ENCODE results near the gene MYRFL.
"Not testable (repeated sequence)": the region's sequence is repeated elsewhere in the genome, so short reads cannot be mapped to it uniquely, and the experiment has no call there.

Gene MYRFL

GRCh38 chr12:69844416-69844815, 19.4 kb downstream of the MYRFL start:
- no peak for DNase-seq

DNA sequence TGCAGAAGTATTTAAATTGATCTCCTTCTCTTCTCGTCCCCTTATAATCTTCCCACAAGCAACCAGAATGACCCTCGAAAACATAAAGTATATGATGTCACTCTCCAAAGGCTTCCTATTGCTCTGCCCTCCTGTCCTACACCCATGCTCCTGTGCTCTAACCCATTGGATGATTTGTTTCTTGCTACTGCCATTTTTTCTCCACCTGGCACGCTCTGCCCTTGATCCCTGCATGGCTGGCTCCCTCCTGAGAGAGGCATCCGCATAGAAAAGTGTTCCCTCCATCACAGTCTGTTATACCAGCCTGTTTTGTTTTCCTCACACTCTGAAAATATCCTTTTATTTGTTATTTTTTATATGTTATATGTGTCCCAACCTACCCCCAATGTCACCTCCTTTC, 19.8 kb downstream of the MYRFL start:
- DNase-seq, result no peak

- DNase-seq, result no peak
These were observed 21.9 kb downstream of the MYRFL start for GRCh38 chr12:69846976-69847375.

- no peak for DNase-seq
These were observed 26.9 kb downstream of the MYRFL start for GRCh38 chr12:69851976-69852375.

DNA sequence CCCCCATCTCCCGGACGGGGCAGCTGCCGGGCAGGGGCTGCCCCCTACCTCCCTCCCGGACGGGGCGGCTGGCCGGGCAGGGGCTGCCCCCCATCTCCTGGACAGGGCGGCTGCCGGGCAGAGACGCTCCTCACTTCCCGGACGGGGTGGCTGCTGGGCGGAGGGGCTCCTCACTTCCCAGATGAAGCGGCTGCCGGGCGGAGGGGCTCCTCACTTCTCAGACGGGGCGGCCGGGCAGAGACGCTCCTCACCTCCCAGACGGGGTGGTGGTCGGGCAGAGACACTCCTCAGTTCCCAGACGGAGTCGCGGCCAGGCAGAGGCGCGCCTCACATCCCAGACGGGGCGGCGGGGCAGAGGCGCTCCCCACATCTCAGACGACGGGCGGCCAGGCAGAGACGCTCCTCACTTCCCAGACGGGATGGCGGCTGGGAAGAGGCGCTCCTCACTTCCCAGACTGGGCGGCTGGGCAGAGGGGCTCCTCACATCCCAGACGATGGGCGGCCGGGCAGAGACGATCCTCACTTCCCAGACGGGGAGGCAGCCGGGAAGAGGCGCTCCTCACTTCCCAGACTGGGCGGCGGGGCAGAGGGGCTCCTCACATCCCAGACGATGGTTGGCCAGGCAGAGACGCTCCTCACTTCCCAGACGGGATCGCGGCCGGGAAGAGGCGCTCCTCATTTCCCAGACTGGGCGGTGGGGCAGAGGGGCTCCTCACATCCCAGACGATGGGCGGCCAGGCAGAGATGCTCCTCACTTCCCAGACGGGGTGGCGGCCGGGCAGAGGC, 28.3 kb downstream of the MYRFL start:
- not testable (repeated sequence) for DNase-seq

GRCh38 chr12:69866698-69867097, 41.7 kb downstream of the MYRFL start:
- no peak for DNase-seq

GRCh38 chr12:69868695-69869094, 43.7 kb downstream of the MYRFL start:
- DNase-seq, result no peak

- no peak for DNase-seq
These were observed 47.8 kb downstream of the MYRFL start for GRCh38 chr12:69872804-69873203.

DNA sequence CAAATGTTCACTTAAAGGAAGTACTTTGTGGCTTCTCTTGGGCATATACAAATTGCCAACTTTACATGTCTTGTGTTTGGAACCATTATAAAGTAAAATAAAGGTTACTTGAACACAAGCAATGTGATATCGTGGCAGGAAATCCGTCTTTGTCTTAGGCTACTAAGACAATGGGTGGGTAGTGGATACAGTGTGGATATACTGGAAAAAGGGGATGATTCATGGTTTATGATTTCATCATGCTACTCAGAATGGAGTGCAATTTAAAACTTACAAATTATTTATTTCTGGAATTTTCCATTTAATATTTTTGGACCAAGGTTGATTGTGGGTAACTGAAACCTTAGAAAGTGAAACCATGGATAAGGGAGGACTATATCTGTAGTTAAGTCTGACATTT, 48.4 kb downstream of the MYRFL start:
- DNase-seq, result no peak

- no peak for DNase-seq
These were observed 49.6 kb downstream of the MYRFL start for GRCh38 chr12:69874606-69875005.

DNA sequence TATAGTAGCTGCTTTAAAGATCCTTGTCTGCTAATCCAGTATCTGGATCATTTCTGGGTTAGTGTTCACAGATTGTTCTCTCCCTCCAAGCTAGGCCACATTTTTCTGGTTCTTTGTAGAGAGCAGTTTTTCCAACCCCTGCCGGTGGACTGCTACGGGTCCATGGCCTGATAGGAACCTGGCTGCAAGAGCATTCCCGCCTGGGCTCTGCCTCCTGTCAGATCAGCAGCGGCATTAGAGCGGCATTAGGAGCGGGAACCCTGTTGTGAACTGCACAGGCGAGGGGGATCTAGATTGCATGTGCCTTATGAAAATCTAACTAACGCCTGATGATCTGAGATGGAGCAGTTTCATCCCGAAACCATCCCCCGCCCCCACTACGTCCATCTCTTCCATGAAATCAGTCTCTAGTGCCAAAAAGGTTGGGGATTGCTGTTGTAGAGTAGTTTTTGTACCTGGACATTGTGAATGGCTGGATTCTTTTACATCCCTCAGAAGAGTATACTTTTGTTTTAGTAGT, 50.4 kb downstream of the MYRFL start:
- DNase-seq, result no peak

GRCh38 chr12:69879007-69879960, 54.3 kb downstream of the MYRFL start:
- peak in 3 of 4 experiments; percentile 17 to 50 (median 34) for DNase-seq

DNA sequence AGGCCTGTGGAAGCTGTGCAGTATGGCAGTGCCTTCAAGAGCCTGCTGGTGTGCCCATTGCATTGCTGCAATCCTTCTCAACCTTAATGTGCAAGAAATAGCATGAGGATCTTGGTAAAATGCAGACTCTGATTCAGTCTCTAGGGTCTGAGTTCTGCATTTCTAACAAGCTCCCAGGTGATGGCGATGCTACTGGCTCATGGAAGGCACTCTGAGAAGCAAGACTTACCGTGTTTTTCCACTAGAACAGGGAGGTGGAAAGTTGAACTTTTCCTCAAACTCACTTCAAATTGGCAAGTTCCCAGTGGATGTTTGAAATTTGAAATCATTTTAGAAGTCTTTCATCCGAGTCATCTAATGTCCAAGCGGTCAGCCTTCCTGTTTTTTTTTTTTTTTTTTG, 55.5 kb downstream of the MYRFL start:
- no peak for DNase-seq

DNA sequence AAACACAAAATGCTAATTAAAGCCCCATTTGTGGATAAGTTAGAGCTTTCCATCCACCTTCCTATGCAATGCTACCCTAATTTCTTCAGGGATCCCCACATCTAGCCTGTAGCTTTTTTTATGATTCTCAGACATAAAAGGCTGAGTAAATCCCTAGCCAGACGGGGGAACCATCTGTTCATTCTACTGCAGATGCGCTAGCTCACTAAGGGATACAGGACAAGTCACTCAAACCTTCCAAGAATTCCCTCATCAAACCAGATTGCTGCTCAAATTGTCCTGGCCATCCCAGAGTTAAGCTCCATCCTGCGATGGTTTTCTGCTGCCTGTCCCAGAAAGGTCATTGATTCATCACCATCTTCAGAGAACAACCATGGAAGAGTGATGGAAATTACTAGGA, 56.7 kb downstream of the MYRFL start:
- no peak for DNase-seq

DNA sequence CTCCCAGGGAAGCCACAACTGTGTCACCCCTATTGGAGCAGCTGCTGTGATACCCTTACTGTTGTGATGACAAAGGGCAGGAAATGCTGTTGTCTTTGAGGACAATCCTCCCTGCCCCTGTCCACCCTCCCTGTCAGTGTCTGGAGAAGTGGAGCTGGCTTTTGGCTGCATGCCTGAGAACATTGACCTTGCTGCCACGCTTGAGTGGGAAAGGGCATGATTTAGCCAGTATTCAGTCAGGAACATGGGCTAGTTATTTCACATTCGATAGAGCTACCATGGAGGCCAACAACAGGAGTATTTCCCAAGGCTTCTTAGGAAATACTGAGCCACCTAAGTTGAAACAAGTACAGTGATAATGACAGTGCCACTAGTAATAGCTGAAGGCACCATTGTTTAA, 59.4 kb downstream of the MYRFL start:
- DNase-seq, result no peak

GRCh38 chr12:69885658-69886057, 60.6 kb downstream of the MYRFL start:
- DNase-seq, result no peak

- no peak for DNase-seq
These were observed 61.1 kb downstream of the MYRFL start for GRCh38 chr12:69886109-69886508.

DNA sequence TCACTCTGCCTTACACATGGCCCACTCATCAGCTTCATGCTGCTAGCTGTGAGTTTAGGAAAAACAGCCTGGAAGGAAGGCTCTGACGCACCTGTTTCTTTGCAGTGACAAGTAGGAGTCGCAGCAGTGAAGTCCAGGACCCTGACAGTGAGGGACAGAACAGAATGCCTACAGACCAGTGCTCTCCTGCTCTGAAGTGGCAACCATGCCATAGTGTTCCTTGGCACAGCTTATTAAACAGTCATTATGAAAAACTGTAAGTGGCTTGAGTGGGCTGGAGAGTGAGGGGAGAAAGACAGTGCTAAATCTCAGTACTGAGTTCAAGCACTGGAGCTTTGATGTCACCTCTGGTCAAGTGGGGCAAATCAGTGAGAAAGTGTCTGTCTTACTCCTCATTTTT, 61.7 kb downstream of the MYRFL start:
- no peak for DNase-seq

DNA sequence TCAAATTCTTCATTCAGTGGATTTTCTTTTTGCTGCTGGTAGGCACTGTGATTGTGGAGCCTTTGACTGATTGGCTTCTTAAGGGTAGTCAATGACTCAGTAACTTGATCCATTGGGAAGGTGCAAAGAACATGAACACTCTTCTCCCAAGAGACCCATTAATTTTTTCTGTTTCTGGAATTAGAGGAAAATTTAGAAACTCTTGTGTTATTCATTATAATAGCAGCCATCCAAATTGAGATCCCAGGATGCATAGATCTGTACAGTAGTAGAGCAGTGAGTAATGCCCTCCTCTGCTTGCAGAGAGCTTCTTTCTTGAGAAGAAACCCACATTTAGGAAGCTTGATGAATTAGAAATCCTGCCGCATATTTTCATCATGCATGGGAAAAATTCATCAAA, 63.9 kb downstream of the MYRFL start:
- no peak for DNase-seq

- DNase-seq, result no peak
These were observed 69.9 kb downstream of the MYRFL start for GRCh38 chr12:69894800-69895383.

- DNase-seq, result no peak
These were observed 71.8 kb downstream of the MYRFL start for GRCh38 chr12:69896653-69897381.

DNA sequence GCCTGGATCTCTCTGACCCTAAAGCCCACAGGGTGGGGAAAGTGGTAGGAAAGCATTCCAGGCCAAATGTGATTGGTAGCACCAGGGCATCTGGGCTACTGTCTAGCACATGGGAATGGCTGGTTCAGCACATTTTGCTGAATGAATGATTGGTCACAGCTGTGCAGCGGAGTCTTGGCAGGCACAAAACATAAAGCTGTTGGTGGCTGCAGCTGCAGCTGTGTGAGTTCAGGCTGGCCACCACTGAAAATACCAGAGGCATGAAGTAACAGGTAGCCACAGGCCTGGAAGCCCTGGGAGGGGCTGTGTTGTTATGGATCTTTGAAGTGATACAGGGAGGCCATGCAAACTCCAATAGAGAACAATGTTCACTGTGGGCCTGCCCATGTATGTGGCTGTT, 72.7 kb downstream of the MYRFL start:
- no peak for DNase-seq

DNA sequence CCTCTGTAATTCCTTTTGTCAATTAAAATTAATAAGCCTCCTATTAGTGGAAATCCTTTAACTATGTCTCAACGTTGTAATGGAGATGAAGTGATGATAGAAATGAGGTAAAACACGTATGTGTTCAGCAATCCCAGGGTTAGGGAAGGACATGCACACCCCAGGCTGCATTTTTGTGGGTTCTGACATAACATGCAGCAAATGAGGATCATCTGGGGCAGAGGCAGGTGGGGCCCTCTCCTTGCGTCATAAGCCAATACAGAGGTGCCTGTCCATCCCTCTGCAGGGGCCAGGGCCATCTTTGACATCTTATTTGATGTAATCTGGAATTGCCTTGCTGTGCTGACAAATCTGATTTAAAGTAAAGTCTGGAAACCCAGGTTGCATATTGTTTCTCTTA, 73.2 kb downstream of the MYRFL start:
- no peak for DNase-seq
